Left lung (tissue), 10 donors: Measurements from ENCODE around the gene SPTLC1. TPM values are rescaled to one million over a fixed set of nuclear protein-coding genes. Genes with fewer than 3 reads are reported as not detected.
A peak's percentile ranks its signal among the peaks of the same experiment; 100 is the strongest.
"Not testable (repeated sequence)": the region's sequence is repeated elsewhere in the genome, so short reads cannot be mapped to it uniquely, and the experiment has no call there.

ENCODE experiments used
- ATAC-seq: fragments of 200-7000 bp; cut with Tn5 transposase; one replicate; pipeline ENCODE4 v1.9.1; 2020; ENCODE audit warnings: moderate library complexity
- DNase-seq, 4 donors: peaks; one replicate each; pipeline ENCODE4 v3.0.0-alpha.2; 2013 to 2020
- H3K27ac ChIP-seq, 2 donors: fragments of 200-600 bp; sonication (generic) in 1 of 2; one replicate each; pipeline versions ENCODE4 v1.5.0 to v1.8.0; 2020 to 2021
- H3K27me3 ChIP-seq, 2 donors: fragments of 200-600 bp; sonication (generic) in 1 of 2; one replicate each; pipeline versions ENCODE4 v1.5.0 to v1.8.0; 2020 to 2021
- H3K36me3 ChIP-seq, 2 donors: fragments of 200-600 bp; sonication (generic) in 1 of 2; one replicate each; pipeline versions ENCODE4 v1.5.0 to v1.8.0; 2020 to 2021
- H3K4me1 ChIP-seq, 2 donors: fragments of 200-600 bp; one replicate each; pipeline ENCODE4 v1.8.0; 2021
- H3K4me3 ChIP-seq, 2 donors: fragments of 200-600 bp; sonication (generic) in 1 of 2; one replicate each; pipeline versions ENCODE4 v1.5.0 to v1.8.0; 2020 to 2021; ENCODE audit warnings: mild to moderate bottlenecking in 1 of 2
- H3K9me3 ChIP-seq, 2 donors: fragments of 200-600 bp; sonication (generic) in 1 of 2; one replicate each; pipeline versions ENCODE4 v1.5.0 to v1.8.0; 2020 to 2021
- intact Hi-C, 2 donors: fragments of 100-400 bp; cut with DNase I; formaldehyde crosslinking; loops; one replicate each; pipeline versions ENCODE4 v1.11.2 to v1.14.2; 2022
- polyA plus RNA-seq, 6 donors: library from polyadenylated mRNA; unstranded; fragments of 120-200 nt; gene quantifications; one replicate each; pipeline ENCODE4 v1.2.1, GENCODE V29; 2013; ENCODE audit not compliant: insufficient read length in 6 of 6
- total RNA-seq, 2 donors: library from RNA; stranded (reverse); fragmentation: NEBNext Ultra II Directional; extraction: Animal tissue kit (Norgen Biotek cat#: 25700); gene quantifications; one replicate each; pipeline ENCODE4 v1.2.1, GENCODE V29; 2021
- TF ChIP-seq, protein P1 (sequence below), 2 donors: fragments of 200-600 bp; sonication (generic) in 1 of 2; IDR thresholded peaks; one replicate each; pipeline versions ENCODE4 v1.5.0 to v1.8.0; 2021; ENCODE audit warnings: antibody characterized with exemption in 2 of 2
- donor health status: DM: no; HTN: yes; CAD: no.
- donor health status: DM: no; HTN: no; CAD: no.

SPTLC1 gene
- total and polyA plus RNA-seq, 8 donors = 68.0 to 91.6 (median 81.7) TPM

DNA sequence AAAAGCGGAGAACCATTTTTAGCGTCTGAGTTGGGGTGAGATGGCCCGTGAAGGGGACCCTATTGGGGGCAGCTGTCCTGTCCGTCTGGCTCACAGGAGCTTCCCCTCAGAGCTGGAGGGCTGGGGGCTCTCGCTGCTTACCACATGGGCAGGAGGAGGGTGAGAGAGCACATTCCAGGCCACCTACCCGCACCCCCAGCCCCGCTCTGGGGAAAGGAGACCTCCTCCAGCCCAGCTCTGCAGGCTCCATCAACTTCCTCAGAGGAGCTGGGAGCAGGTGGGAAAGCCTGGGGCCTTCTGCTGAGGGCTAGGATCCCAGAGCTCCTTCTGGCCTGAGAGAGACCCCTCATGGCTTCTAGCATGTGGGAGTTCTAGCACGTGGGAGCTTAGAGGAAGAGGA is 27.1 kb upstream of the SPTLC1 start:
- no peak for ATAC-seq
- Histone ChIP-seq H3K4me1 (peaks cover 20 to 27% of the 10 kb centered on the region in 2 donors), H3K27me3 (peaks cover 8 to 40% of the 10 kb centered on the region in 2 donors), H3K36me3 (no peaks in the 10 kb centered on the region), H3K9me3 (no peaks in the 10 kb centered on the region), H3K4me3 (no peak overlapping the region), H3K27ac (no peak overlapping the region)
- no peak for DNase-seq
- intact Hi-C loops = no loop called here
- TF ChIP-seq, protein P1, sequence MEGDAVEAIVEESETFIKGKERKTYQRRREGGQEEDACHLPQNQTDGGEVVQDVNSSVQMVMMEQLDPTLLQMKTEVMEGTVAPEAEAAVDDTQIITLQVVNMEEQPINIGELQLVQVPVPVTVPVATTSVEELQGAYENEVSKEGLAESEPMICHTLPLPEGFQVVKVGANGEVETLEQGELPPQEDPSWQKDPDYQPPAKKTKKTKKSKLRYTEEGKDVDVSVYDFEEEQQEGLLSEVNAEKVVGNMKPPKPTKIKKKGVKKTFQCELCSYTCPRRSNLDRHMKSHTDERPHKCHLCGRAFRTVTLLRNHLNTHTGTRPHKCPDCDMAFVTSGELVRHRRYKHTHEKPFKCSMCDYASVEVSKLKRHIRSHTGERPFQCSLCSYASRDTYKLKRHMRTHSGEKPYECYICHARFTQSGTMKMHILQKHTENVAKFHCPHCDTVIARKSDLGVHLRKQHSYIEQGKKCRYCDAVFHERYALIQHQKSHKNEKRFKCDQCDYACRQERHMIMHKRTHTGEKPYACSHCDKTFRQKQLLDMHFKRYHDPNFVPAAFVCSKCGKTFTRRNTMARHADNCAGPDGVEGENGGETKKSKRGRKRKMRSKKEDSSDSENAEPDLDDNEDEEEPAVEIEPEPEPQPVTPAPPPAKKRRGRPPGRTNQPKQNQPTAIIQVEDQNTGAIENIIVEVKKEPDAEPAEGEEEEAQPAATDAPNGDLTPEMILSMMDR (IDR thresholded peaks at IDR 0.05) = no peak

DNA sequence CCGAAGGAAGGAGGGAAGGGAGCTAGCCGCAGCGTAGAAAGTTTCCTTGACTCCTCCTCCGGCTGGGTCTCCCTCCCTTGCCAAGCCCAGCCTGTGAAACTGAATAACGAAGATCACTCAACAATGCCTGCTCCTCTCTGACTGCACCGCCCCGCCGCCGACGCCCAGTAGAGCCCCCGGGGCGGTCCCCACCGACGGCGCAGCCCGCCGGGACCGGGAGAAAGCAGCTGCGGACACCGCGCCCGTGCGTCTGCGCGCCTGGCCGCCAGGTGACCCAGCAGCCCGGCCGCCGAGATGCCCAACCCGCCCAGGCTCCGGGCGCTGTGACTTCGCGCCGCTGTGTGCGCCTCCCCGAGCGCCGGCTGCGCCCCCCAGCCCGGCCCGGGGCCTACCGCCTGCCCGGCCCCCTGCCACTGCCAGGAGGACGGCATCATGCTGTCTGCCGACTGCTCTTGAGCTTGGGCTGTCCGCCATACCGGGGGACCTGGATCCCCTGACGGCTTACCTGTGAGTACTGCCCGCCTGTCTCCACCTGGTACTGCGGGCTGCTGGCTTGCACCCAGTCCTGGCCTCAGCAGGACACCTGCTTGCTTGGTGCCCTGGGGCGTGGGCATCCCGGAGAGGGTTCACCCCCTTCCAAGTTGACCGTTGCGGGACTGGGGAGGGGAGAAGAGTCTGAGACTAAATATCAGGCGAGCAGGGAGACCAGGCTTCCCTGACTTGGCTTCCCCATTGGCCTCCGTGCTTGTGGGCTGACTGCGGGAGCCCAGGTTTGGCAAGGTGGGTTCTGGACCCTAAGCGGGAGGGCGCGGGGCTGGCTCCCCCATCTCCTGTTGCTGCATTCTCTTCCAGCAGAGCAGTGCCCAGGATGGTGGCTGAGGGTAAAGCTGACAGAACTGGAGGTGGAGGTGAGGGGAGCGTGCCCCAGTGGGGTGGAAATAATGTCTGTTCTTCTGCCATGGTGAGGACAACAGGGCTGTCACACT is 26.2 kb upstream of the SPTLC1 start:
- intact Hi-C loops = no loop called here
- Histone ChIP-seq H3K9me3 (no peaks in the 10 kb centered on the region), H3K36me3 (no peaks in the 10 kb centered on the region), H3K27ac (no peak overlapping the region), H3K4me3 (peak overlapping the region; percentile 17 to 19), H3K27me3 (peaks cover 8 to 40% of the 10 kb centered on the region in 2 donors), H3K4me1 (peaks cover 11 to 19% of the 10 kb centered on the region in 2 donors)
- peak; percentile 63 for ATAC-seq
- peak in 2 of 4 donors; percentile 48 to 78 for DNase-seq
- TF ChIP-seq, protein P1 (IDR thresholded peaks at IDR 0.05) = no peak

DNA sequence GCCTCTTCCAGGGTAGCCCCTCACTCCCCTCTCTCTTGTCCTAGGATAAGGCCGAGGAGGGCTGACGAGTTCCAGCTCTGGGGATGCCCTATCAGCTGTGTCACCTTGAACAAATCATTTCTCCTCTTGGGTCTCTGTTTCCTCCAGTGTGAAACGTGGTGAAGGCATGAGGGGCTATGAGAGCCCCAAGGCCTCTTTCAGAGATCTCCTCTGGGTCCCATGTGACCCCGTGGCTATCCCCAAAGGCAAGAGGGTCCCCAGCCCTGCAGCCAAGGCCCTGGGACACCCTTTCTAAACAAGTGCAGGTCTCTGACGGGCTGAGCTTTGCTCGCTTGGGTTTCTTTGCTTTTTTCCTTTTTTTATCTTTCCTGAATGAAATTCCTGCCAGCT is 25.5 kb upstream of the SPTLC1 start:
- no peak for ATAC-seq
- H3K4me1 ChIP-seq = peaks cover 8 to 16% of the 10 kb centered on the region in 2 donors
- intact Hi-C loops = no loop called here
- H3K27me3 ChIP-seq = peaks cover 8 to 43% of the 10 kb centered on the region in 2 donors
- TF ChIP-seq, protein P1 (IDR thresholded peaks at IDR 0.05) = no peak
- peak overlapping the region; percentile 17 to 19 for H3K4me3 ChIP-seq
- no peaks in the 10 kb centered on the region for H3K36me3 ChIP-seq
- DNase-seq = no peak
- H3K27ac ChIP-seq = no peak overlapping the region
- no peaks in the 10 kb centered on the region for H3K9me3 ChIP-seq

DNA sequence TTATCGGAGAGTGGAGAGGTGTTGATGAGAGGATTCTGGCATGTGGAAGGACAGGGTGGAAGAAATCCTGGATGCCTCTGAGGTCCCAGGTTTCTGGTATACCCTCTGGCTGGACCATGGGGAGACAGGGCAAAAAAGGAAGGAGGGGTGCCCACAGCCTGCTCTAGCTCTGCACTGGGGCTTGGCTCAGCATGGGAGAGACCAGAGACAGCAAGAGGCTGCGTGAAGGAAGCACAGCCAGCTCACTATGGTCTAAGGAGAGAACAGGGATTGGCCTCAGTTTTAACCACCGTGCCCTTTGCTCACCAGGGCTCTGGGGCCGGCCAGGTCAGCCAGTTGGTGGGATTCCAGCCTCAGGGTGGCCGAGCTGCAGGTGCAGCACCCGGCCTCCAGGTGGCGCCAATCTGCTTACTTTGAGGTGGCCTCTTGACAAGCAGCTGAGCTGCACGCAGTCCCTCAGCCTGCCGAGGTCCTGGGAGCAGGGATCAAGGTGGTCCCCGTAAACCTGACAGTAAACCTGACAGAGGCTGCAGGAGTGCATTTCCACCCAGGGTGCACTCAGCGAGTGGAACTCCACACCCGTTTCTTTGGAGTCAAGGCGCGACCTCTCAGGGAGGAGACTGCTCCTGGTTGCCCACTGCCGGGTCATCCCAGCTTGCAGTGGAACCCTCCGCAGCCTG is 25.0 kb upstream of the SPTLC1 start:
- peak overlapping the region in 1 of 2 donors; percentile 17 for H3K4me3 ChIP-seq

DNA sequence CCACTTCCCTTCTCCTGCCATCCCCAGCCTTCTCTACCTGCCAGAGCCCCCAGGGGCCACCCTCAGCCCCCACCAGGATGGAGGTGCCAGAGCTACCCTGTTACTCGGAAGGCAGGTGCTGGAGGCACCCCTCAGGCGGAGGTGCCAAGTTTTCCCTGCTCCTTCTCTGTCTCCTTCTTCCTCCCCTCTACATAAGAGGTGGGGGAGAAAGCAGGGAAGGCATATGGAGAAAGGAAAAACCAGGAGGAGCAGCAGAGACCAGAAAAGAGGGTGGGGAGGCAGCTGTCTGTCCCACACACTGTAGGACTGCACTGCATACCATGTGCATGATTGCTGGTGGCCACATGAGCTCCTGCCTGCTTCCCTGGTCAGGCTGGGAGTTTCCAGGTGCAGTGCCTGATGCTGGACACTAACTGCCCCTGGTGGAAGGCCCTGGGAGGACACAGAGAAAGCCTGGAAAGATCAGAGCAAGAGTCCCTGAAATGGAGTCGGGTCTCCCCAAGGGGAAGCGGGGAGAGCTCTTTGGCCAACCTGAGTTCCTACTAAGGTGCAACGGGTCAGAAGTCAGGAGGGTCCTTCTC is 23.8 kb upstream of the SPTLC1 start:
- not testable (repeated sequence) for H3K4me3 ChIP-seq, ATAC-seq, H3K36me3 ChIP-seq, H3K9me3 ChIP-seq, DNase-seq, H3K27ac ChIP-seq
- H3K27me3 ChIP-seq = peaks cover 8 to 47% of the 10 kb centered on the region in 2 donors
- peaks cover 8 to 19% of the 10 kb centered on the region in 2 donors for H3K4me1 ChIP-seq
- intact Hi-C loops = loop anchor here in 1 of 2 donors (5.0 to 10.0 kb wide), 2 partner anchors 98 to 506 kb away; no protein-coding TSS in a partner anchor

More for the DNA sequence above, 25.0 kb upstream of the SPTLC1 start:
- no peak overlapping the region for H3K27ac ChIP-seq
- H3K9me3 ChIP-seq = no peaks in the 10 kb centered on the region
- H3K27me3 ChIP-seq = peaks cover 8 to 47% of the 10 kb centered on the region in 2 donors
- intact Hi-C loops = no loop called here
- ATAC-seq (peak; percentile 88), DNase-seq (peak; percentile 53 to 95 (median 76))
- H3K36me3 ChIP-seq = no peaks in the 10 kb centered on the region
- TF ChIP-seq, protein P1 (IDR thresholded peaks at IDR 0.05) = peak; percentile 92 to 94
- peaks cover 8 to 16% of the 10 kb centered on the region in 2 donors for H3K4me1 ChIP-seq
